Adrenal gland (tissue), 5 donors: ENCODE measurements around the gene FBLL1.

Experiments used
- POLR2A ChIP-seq, 2 donors: fragments of 450-650 bp; IDR thresholded peaks; one replicate each; pipeline ENCODE4 v1.6.1; 2017; ENCODE audit warnings: antibody characterized with exemption in 2 of 2, mild to moderate bottlenecking in 2 of 2, moderate library complexity in 1 of 2
- TF ChIP-seq, protein P1 (sequence below), 6 experiments: fragments of 450-650 bp in 4 of 6; fragments of 200-600 bp in 2 of 6; sonication (generic) in 1 of 6; IDR thresholded peaks; 1 replicate in 5 of 6; 2 replicates in 1 of 6; pipeline versions ENCODE4 v1.5.1 to v1.8.0; 2016 to 2021; ENCODE audit warnings: antibody characterized with exemption in 6 of 6, mild to moderate bottlenecking in 2 of 6, moderate library complexity in 1 of 6
- donor health status: DM: no; HTN: no; CAD: no.

DNA sequence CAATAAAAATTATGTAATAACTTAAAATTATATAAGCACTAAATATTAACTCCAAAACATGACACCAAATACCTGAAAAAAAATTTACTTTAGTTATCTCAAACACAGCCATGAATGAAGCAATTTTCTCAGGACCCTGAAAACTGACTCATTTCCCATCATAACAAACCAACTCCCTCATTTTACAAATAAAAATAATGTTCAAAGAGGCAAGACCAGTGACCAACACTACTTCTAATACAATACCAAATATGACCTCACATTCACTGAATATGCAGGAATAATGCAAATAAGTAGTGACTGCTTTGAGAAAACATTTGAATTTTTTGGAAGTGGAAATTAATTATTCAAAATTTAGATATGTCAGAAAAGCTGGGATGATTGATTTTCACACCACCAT lies 21.6 kb downstream of the FBLL1 start:
- TF ChIP-seq, protein P1, sequence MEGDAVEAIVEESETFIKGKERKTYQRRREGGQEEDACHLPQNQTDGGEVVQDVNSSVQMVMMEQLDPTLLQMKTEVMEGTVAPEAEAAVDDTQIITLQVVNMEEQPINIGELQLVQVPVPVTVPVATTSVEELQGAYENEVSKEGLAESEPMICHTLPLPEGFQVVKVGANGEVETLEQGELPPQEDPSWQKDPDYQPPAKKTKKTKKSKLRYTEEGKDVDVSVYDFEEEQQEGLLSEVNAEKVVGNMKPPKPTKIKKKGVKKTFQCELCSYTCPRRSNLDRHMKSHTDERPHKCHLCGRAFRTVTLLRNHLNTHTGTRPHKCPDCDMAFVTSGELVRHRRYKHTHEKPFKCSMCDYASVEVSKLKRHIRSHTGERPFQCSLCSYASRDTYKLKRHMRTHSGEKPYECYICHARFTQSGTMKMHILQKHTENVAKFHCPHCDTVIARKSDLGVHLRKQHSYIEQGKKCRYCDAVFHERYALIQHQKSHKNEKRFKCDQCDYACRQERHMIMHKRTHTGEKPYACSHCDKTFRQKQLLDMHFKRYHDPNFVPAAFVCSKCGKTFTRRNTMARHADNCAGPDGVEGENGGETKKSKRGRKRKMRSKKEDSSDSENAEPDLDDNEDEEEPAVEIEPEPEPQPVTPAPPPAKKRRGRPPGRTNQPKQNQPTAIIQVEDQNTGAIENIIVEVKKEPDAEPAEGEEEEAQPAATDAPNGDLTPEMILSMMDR (IDR thresholded peaks at IDR 0.05), result no peak
- TF ChIP-seq POLR2A (IDR thresholded peaks at IDR 0.05), result no peak
